GM12878 (cell line): ENCODE measurements around the gene UFD1. TPM values are rescaled to one million over a fixed set of nuclear protein-coding genes. Genes with fewer than 3 reads are reported as not detected.

Experiments
- ATAC-seq: fragments of 200-7000 bp; cut with Tn5 transposase; 3 replicates; pipeline ENCODE4 v1.9.1; 2020; ENCODE audit warnings: mild to moderate bottlenecking, moderate library complexity
- BruUV-seq: library from RNA; stranded (reverse); fragments of 400-500 nt; replicated peaks from 2 replicates; lab custom pipeline; 2021; lab: Mats Ljungman, UMichigan
- CTCF ChIA-PET: fragments of 300-600 bp; sonication (Branson Sonifier 250); formaldehyde crosslinking; extraction: SDS; loops from one replicate; lab custom pipeline; 2021; ENCODE audit warnings: inconsistent platforms; lab: Yijun Ruan, JAX
- POLR2A ChIA-PET: fragments of 350-600 bp; formaldehyde crosslinking; extraction: SDS; loops from one replicate; lab custom pipeline; 2021; ENCODE audit warnings: inconsistent platforms; lab: Charles Lee
- RAD21 ChIA-PET: fragments of 300-600 bp; sonication (Branson Sonifier 250); formaldehyde crosslinking; loops from one replicate; lab custom pipeline; 2023; ENCODE audit warnings: antibody characterized with exemption; ENCODE audit not compliant: unreplicated experiment; lab: Charles Lee
- SMC1A ChIA-PET: fragments of 300-600 bp; sonication (Branson Sonifier 250); formaldehyde crosslinking; loops from one replicate; lab custom pipeline; 2023; ENCODE audit not compliant: unreplicated experiment, uncharacterized antibody; lab: Charles Lee
- DNase-seq: peaks from one replicate; pipeline ENCODE4 v3.0.0-alpha.2; 2011; ENCODE audit warnings: low read depth, low spot score
- FAIRE-seq: peaks from 3 replicates; lab custom pipeline; 2011; peaks lifted over from hg19 to GRCh38; lab: Jason Lieb, UNC
- H2AFZ ChIP-seq: 2 replicates; pipeline ENCODE4 v1.6.0; 2011; ENCODE audit warnings: low read depth, low read length, control low read depth; ENCODE audit not compliant: control insufficient read depth
- H3K27ac ChIP-seq: 2 replicates; pipeline ENCODE4 v1.5.1; 2011; ENCODE audit warnings: control low read depth; ENCODE audit not compliant: control insufficient read depth, insufficient read depth
- H3K27me3 ChIP-seq, 2 experiments: replicated peaks in 1 of 2; 2 replicates each; pipeline versions ENCODE4 v1.6.0 to v1.6.1; 2011; ENCODE audit warnings: low read length in 1 of 2; ENCODE audit not compliant: control insufficient read depth in 2 of 2, insufficient read depth in 2 of 2
- H3K36me3 ChIP-seq, 2 experiments: 2 replicates each; pipeline ENCODE4 v1.5.1; 2011; ENCODE audit warnings: low read length in 1 of 2; ENCODE audit not compliant: control insufficient read depth in 2 of 2, insufficient read depth in 2 of 2
- H3K4me1 ChIP-seq: 2 replicates; pipeline ENCODE4 v1.6.1; 2011; ENCODE audit warnings: mild to moderate bottlenecking, low read length, moderate library complexity, mixed read lengths; ENCODE audit not compliant: control insufficient read depth, insufficient read depth
- H3K4me2 ChIP-seq: 2 replicates; pipeline ENCODE4 v1.6.0; 2011; ENCODE audit warnings: control low read depth; ENCODE audit not compliant: control insufficient read depth, insufficient read depth
- H3K4me3 ChIP-seq: fragments of 200-600 bp; sonication (generic); 2 replicates; pipeline ENCODE4 v1.5.1; 2016
- H3K79me2 ChIP-seq: 2 replicates; pipeline ENCODE4 v1.6.0; 2011; ENCODE audit warnings: low read length; ENCODE audit not compliant: control insufficient read depth, insufficient read depth
- H3K9ac ChIP-seq: 2 replicates; pipeline ENCODE4 v1.8.0; 2011; ENCODE audit warnings: low read length, control low read depth, mixed read lengths; ENCODE audit not compliant: control insufficient read depth, insufficient read depth
- H3K9me3 ChIP-seq: replicated peaks from 3 replicates; pipeline ENCODE4 v1.5.1; 2011; ENCODE audit warnings: mild to moderate bottlenecking, low read length; ENCODE audit not compliant: control insufficient read depth, insufficient read depth
- H4K20me1 ChIP-seq: 2 replicates; pipeline ENCODE4 v1.6.0; 2011; ENCODE audit not compliant: control insufficient read depth, insufficient read depth
- ATF7 ChIP-seq: fragments of 450-650 bp; IDR thresholded peaks from 2 replicates; pipeline ENCODE4 v1.6.1; 2016; ENCODE audit warnings: low read depth, mild to moderate bottlenecking
- FOXK2 ChIP-seq: fragments of 450-650 bp; IDR thresholded peaks from 2 replicates; pipeline ENCODE4 v1.6.1; 2017; ENCODE audit warnings: mild to moderate bottlenecking, moderate library complexity
- MTA3 ChIP-seq: IDR thresholded peaks from 2 replicates; pipeline ENCODE4 v1.6.1; 2012; ENCODE audit warnings: low read length, inconsistent platforms, borderline replicate concordance
- POLR2AphosphoS2 ChIP-seq: IDR thresholded peaks from 2 replicates; pipeline ENCODE4 v1.6.1; 2011; ENCODE audit warnings: low read depth, mild to moderate bottlenecking, low read length, improper control_type of control experiment, moderate library complexity
- RUNX3 ChIP-seq: IDR thresholded peaks from 2 replicates; pipeline ENCODE4 v1.6.1; 2012; ENCODE audit warnings: low read length, inconsistent platforms
- SMAD1 ChIP-seq: fragments of 450-650 bp; IDR thresholded peaks from 2 replicates; pipeline ENCODE4 v1.6.1; 2018; ENCODE audit warnings: mild to moderate bottlenecking, low read depth; ENCODE audit not compliant: partially characterized antibody
- ZNF24 ChIP-seq: fragments of 450-650 bp; IDR thresholded peaks from 2 replicates; pipeline ENCODE4 v1.6.1; 2017; ENCODE audit warnings: antibody characterized with exemption, mild to moderate bottlenecking
- ZNF622 ChIP-seq: fragments of 450-650 bp; IDR thresholded peaks from 2 replicates; pipeline ENCODE4 v1.6.1; 2017; ENCODE audit warnings: mild to moderate bottlenecking, inconsistent platforms
- WGBS: methylation state at CpG from one replicate; pipeline ENCODE4 v1.1.6; 2016; ENCODE audit warnings: low lambda C conversion rate; ENCODE audit not compliant: insufficient replicate concordance, insufficient coverage; ENCODE audit errors: missing lambda C conversion rate; 5-methylcytosine and 5-hydroxymethylcytosine counted together
- in situ Hi-C: fragments of 300-500 bp; cut with MboI; formaldehyde crosslinking; loops from 9 replicates; pipeline ENCODE4 v1.14.3; 2018; ENCODE audit warnings: mixed read lengths
- intact Hi-C: fragments of 100-400 bp; cut with micrococcal nuclease; formaldehyde crosslinking; loops from one replicate; pipeline ENCODE4 v1.14.2; 2022; ENCODE audit not compliant: unreplicated experiment
- polyA plus RNA-seq, 11 experiments: library from polyadenylated mRNA; depleted of rRNA in 4 of 11; unstranded in 6 of 11; stranded (reverse) in 5 of 11; fragments of >200 nt; fragmentation: Nextera tagmentation in 4 of 11; fragmentation: Illumina TruSeq in 1 of 11; extraction: Ambion mirVana in 4 of 11; extraction: Trizol in 1 of 11; gene quantifications; 1 replicate in 1 of 11; 2 replicates in 10 of 11; pipeline versions ENCODE4 v1.2.1 to v1.2.3, GENCODE V29; 2011 to 2016; ENCODE audit warnings: inconsistent platforms in 2 of 11, missing spikeins in 2 of 11, low read depth in 1 of 11
- total RNA-seq, 4 experiments: library from RNA; depleted of rRNA in 3 of 4; stranded (reverse); fragments of >200 nt in 3 of 4; fragmentation: Illumina TruSeq in 1 of 4; extraction: Trizol in 1 of 4; gene quantifications; 2 replicates each; pipeline versions ENCODE4 v1.2.1 to v1.2.3, GENCODE V29; 2013 to 2021
- TF ChIP-seq, protein P1 (sequence below): fragments of 450-650 bp; formaldehyde crosslinking; IDR thresholded peaks from 2 replicates; pipeline ENCODE4 v1.4.0; 2022; ENCODE audit warnings: mild to moderate bottlenecking, moderate library complexity

UFD1 gene
- total and polyA plus RNA-seq, 10 of the 15 experiments (the other 5 are each of a cell fraction or from before 2014, with no cell fraction given): 67.2 to 143 (median 117) TPM

GRCh38 chr22:19498154-19498865 lies 19.3 kb upstream of the UFD1 start:
- in situ Hi-C loops: no loop called here
- H3K27ac ChIP-seq: no peak overlapping the region
- H3K27me3 ChIP-seq: no peaks in the 10 kb centered on the region
- intact Hi-C loops: no loop called here
- ATAC-seq: no peak
- H3K79me2 ChIP-seq: no peaks in the 10 kb centered on the region
- H2AFZ ChIP-seq: no peak overlapping the region
- ChIA-PET CTCF (no interaction called here), SMC1A (interaction anchor here (1.4 kb wide), 1 partner anchor 132 kb away, joined by 3 read pairs; no protein-coding TSS in a partner anchor), POLR2A (no interaction called here), RAD21 (no interaction called here)
- no peak for DNase-seq
- no peaks in the 10 kb centered on the region for H4K20me1 ChIP-seq
- BruUV-seq: no TSS peak
- peaks cover 17 to 25% of the 10 kb centered on the region in 2 experiments; a peak in 3 of 4 replicates for H3K36me3 ChIP-seq
- no peak overlapping the region for H3K4me3 ChIP-seq
- no peak overlapping the region for H3K9ac ChIP-seq
- H3K9me3 ChIP-seq: no peaks in the 10 kb centered on the region
- FAIRE-seq: no peak
- H3K4me2 ChIP-seq: no peak overlapping the region
- H3K4me1 ChIP-seq: no peaks in the 10 kb centered on the region
- 99% methylated on average over 7 of the region's 7 CpGs for WGBS
- TF ChIP-seq, protein P1, sequence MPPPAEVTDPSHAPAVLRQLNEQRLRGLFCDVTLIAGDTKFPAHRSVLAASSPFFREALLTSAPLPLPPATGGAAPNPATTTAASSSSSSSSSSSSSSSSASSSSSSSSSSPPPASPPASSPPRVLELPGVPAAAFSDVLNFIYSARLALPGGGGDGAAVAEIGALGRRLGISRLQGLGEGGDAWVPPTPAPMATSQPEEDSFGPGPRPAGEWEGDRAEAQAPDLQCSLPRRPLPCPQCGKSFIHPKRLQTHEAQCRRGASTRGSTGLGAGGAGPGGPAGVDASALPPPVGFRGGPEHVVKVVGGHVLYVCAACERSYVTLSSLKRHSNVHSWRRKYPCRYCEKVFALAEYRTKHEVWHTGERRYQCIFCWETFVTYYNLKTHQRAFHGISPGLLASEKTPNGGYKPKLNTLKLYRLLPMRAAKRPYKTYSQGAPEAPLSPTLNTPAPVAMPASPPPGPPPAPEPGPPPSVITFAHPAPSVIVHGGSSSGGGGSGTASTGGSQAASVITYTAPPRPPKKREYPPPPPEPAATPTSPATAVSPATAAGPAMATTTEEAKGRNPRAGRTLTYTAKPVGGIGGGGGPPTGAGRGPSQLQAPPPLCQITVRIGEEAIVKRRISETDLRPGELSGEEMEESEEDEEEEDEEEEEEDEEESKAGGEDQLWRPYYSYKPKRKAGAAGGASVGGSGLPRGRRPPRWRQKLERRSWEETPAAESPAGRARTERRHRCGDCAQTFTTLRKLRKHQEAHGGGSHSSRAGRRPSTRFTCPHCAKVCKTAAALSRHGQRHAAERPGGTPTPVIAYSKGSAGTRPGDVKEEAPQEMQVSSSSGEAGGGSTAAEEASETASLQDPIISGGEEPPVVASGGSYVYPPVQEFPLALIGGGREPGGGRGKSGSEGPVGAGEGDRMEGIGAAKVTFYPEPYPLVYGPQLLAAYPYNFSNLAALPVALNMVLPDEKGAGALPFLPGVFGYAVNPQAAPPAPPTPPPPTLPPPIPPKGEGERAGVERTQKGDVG: no peak

DNA sequence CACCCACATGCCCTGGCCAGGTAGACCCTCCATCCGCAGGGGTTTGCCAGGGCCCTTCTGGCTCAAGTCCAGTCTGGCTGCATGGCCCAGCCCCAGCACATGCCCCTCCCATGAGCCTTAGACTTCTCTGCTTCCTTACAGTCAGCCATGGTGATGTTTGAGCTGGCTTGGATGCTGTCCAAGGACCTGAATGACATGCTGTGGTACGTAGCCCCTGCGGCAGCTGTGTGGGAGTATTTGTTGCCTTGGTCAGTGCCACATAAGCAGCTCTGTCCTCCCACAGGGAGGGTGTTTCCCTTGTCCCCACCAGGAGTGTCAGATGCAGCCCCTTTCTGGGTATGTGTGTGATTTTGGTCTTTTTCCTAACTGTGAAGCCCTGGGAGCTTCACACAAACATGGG lies 18.3 kb upstream of the UFD1 start:
- ChIA-PET CTCF (no interaction called here), SMC1A (no interaction called here), RAD21 (no interaction called here), POLR2A (no interaction called here)
- no peak for DNase-seq
- Histone ChIP-seq H4K20me1 (no peaks in the 10 kb centered on the region), H3K4me1 (no peaks in the 10 kb centered on the region), H3K9ac (no peak overlapping the region), H3K79me2 (no peaks in the 10 kb centered on the region), H3K9me3 (no peaks in the 10 kb centered on the region), H3K27ac (no peak overlapping the region), H3K4me2 (no peak overlapping the region), H3K36me3 (peaks cover 17 to 27% of the 10 kb centered on the region in 2 experiments; a peak in 3 of 4 replicates), H2AFZ (no peak overlapping the region), H3K4me3 (no peak overlapping the region), H3K27me3 (no peaks in the 10 kb centered on the region)
- no TSS peak for BruUV-seq
- in situ Hi-C loops (no loop called here), intact Hi-C loops (no loop called here)
- no peak for FAIRE-seq
- no peak for TF ChIP-seq ZNF622
- no peak for TF ChIP-seq FOXK2
- TF ChIP-seq MTA3: no peak
- TF ChIP-seq ZNF24: no peak
- TF ChIP-seq RUNX3: no peak
- no peak for TF ChIP-seq SMAD1
- no peak for TF ChIP-seq POLR2AphosphoS2
- no peak for TF ChIP-seq ATF7
- WGBS: 86% methylated on average over 3 of the region's 3 CpGs
- no peak for ATAC-seq
